HCT116 (cell line): ENCODE data around the gene TAF1C. TPM values are rescaled to one million over a fixed set of nuclear protein-coding genes. Genes with fewer than 3 reads are reported as not detected.

Source experiments
- ATAC-seq: fragments of 200-7000 bp; cut with Tn5 transposase; 2 replicates; pipeline ENCODE4 v1.9.1; 2020; ENCODE audit warnings: mild to moderate bottlenecking, moderate library complexity
- BruUV-seq: library from RNA; stranded (reverse); fragments of 400-500 nt; replicated peaks from 2 replicates; lab custom pipeline; 2021; lab: Mats Ljungman, UMichigan
- CTCF ChIA-PET: fragments of 300-600 bp; sonication (Branson Sonifier 250); formaldehyde crosslinking; loops from one replicate; lab custom pipeline; 2021; ENCODE audit warnings: antibody characterized with exemption; lab: Charles Lee
- POLR2A ChIA-PET: fragments of 300-600, 350-600 bp; sonication (Branson Sonifier 250); formaldehyde crosslinking; loops from one replicate; lab custom pipeline; 2021; ENCODE audit warnings: antibody characterized with exemption; lab: Charles Lee
- RAD21 ChIA-PET, 2 experiments: fragments of 300-600 bp; sonication (Branson Sonifier 250); formaldehyde crosslinking; loops; one replicate each; lab custom pipeline; 2023; ENCODE audit warnings: low total read pairs in 2 of 2; ENCODE audit not compliant: uncharacterized antibody in 2 of 2, unreplicated experiment in 2 of 2, low non-redundant PET in 1 of 2; lab: Charles Lee
- DNase-seq: peaks from one replicate; pipeline ENCODE4 v3.0.0-alpha.2; 2010; ENCODE audit warnings: low read depth, low spot score
- H2AFZ ChIP-seq: fragments of 200-600 bp; shearing (Covaris generic), sonication (generic); 2 replicates; pipeline ENCODE4 v1.6.1; 2017; ENCODE audit warnings: low read depth, mixed run types, mixed read lengths, antibody characterized with exemption, low read length; ENCODE audit not compliant: poor library complexity, severe bottlenecking
- H3K27ac ChIP-seq: 2 replicates; pipeline ENCODE4 v1.5.1; 2012; ENCODE audit warnings: low read depth, low read length
- H3K27me3 ChIP-seq: fragments of 200-600 bp; sonication (generic); 2 replicates; pipeline ENCODE4 v1.6.1; 2016; ENCODE audit warnings: mixed run types, low read length, mixed read lengths; ENCODE audit not compliant: insufficient read depth
- H3K36me3 ChIP-seq, 2 experiments: fragments of 200-500 bp in 1 of 2; fragments of 200-600 bp in 1 of 2; sonication (Bioruptor generic) in 1 of 2; sonication (generic) in 1 of 2; 2 replicates each; pipeline versions ENCODE4 v1.5.1 to v1.6.1; 2014 to 2016; ENCODE audit warnings: low read length in 2 of 2, inconsistent platforms in 1 of 2, mixed read lengths in 1 of 2, mixed run types in 1 of 2; ENCODE audit not compliant: insufficient read depth in 2 of 2, control insufficient read depth in 1 of 2
- H3K4me1 ChIP-seq, 2 experiments: fragments of 200-600 bp in 1 of 2; sonication (generic) in 1 of 2; 2 replicates each; pipeline versions ENCODE4 v1.5.1 to v1.6.1; 2012 to 2017; ENCODE audit warnings: low read length in 2 of 2, inconsistent platforms in 1 of 2, mild to moderate bottlenecking in 1 of 2, mixed read lengths in 1 of 2, mixed run types in 1 of 2, moderate library complexity in 1 of 2; ENCODE audit not compliant: insufficient read depth in 2 of 2, control insufficient read depth in 1 of 2
- H3K4me2 ChIP-seq: fragments of 200-600 bp; sonication (generic); 2 replicates; pipeline ENCODE4 v1.6.1; 2017; ENCODE audit warnings: mixed run types, low read length, mixed read lengths
- H3K4me3 ChIP-seq, 2 experiments: fragments of 200-600 bp in 1 of 2; sonication (generic) in 1 of 2; replicated peaks in 1 of 2; 2 replicates each; pipeline ENCODE4 v1.5.1; 2011 to 2016; ENCODE audit warnings: low read length in 2 of 2, control low read depth in 1 of 2, low read depth in 1 of 2, mild to moderate bottlenecking in 1 of 2, mixed read lengths in 1 of 2, mixed run types in 1 of 2
- H3K79me2 ChIP-seq: fragments of 200-600 bp; sonication (generic); 2 replicates; pipeline ENCODE4 v1.6.1; 2017; ENCODE audit warnings: mild to moderate bottlenecking, mixed run types, low read length, moderate library complexity, mixed read lengths; ENCODE audit not compliant: insufficient read depth
- H3K9ac ChIP-seq: fragments of 200-600 bp; sonication (generic); 2 replicates; pipeline ENCODE4 v1.6.1; 2016; ENCODE audit warnings: low read length, mixed read lengths
- H3K9me2 ChIP-seq: fragments of 200-600 bp; sonication (generic), shearing (Covaris generic); 2 replicates; pipeline ENCODE4 v1.6.1; 2017; ENCODE audit warnings: mixed run types, mild to moderate bottlenecking, moderate library complexity; ENCODE audit not compliant: insufficient read depth
- H3K9me3 ChIP-seq, 2 experiments: fragments of 200-500 bp in 1 of 2; fragments of 200-600 bp in 1 of 2; sonication (Bioruptor generic) in 1 of 2; sonication (generic) in 1 of 2; 2 replicates each; pipeline ENCODE4 v1.6.1; 2014 to 2017; ENCODE audit warnings: low read length in 2 of 2, mixed read lengths in 2 of 2, inconsistent platforms in 1 of 2, low read depth in 1 of 2, mild to moderate bottlenecking in 1 of 2, mixed run types in 1 of 2, moderate library complexity in 1 of 2; ENCODE audit not compliant: control insufficient read depth in 1 of 2, insufficient read depth in 1 of 2
- H4K20me1 ChIP-seq: fragments of 200-600 bp; sonication (generic), shearing (Covaris generic); 2 replicates; pipeline ENCODE4 v1.6.1; 2017; ENCODE audit warnings: mixed run types, mild to moderate bottlenecking, moderate library complexity; ENCODE audit not compliant: insufficient read depth
- CEBPB ChIP-seq: IDR thresholded peaks from 2 replicates; pipeline ENCODE4 v1.6.1; 2012; ENCODE audit warnings: low read depth
- ELF1 ChIP-seq: IDR thresholded peaks from 2 replicates; pipeline ENCODE4 v1.6.1; 2012; ENCODE audit warnings: low read depth, borderline replicate concordance
- EZH2phosphoT487 ChIP-seq: fragments of 200-600 bp; IDR thresholded peaks from 2 replicates; pipeline ENCODE4 v1.6.1; 2018; ENCODE audit warnings: antibody characterized with exemption, borderline replicate concordance
- JUND ChIP-seq: IDR thresholded peaks from 2 replicates; pipeline ENCODE4 v1.6.1; 2012
- POLR2AphosphoS5 ChIP-seq: IDR thresholded peaks from 2 replicates; pipeline ENCODE4 v1.6.1; 2011; ENCODE audit warnings: mild to moderate bottlenecking, low read depth, low read length, moderate library complexity
- RAD21 ChIP-seq: IDR thresholded peaks from 2 replicates; pipeline ENCODE4 v1.6.1; 2012; ENCODE audit warnings: low read depth, mild to moderate bottlenecking
- REST ChIP-seq: IDR thresholded peaks from 2 replicates; pipeline ENCODE4 v1.6.1; 2012; ENCODE audit warnings: low read depth
- SIN3A ChIP-seq: IDR thresholded peaks from 2 replicates; pipeline ENCODE4 v1.6.1; 2012; ENCODE audit warnings: low read depth
- SP1 ChIP-seq: IDR thresholded peaks from 2 replicates; pipeline ENCODE4 v1.6.1; 2012; ENCODE audit warnings: low read depth
- YY1 ChIP-seq: IDR thresholded peaks from 2 replicates; pipeline ENCODE4 v1.6.1; 2011; ENCODE audit warnings: low read length, low read depth, moderate library complexity, mild to moderate bottlenecking; ENCODE audit not compliant: insufficient replicate concordance; ENCODE audit errors: extremely low read depth
- ZNF274 ChIP-seq: fragments of 200-500 bp; sonication (Bioruptor generic); IDR thresholded peaks from 2 replicates; pipeline ENCODE4 v1.6.1; 2014; ENCODE audit warnings: mild to moderate bottlenecking, low read depth, low read length, inconsistent platforms
- intact Hi-C: fragments of 100-400 bp; cut with micrococcal nuclease; formaldehyde crosslinking; loops from 2 replicates; pipeline ENCODE4 v1.10.0; 2022
- total RNA-seq: library from RNA; stranded (reverse); gene quantifications from one replicate; pipeline ENCODE4 v1.2.1, GENCODE V29; 2021; ENCODE audit not compliant: unreplicated experiment

The TAF1C gene
- total RNA-seq, 1 experiment from 2014 or later: 76.3 TPM

- TF ChIP-seq REST (no peak), ZNF274 (no peak), POLR2AphosphoS5 (no peak), ELF1 (no peak), SP1 (no peak), SIN3A (no peak), RAD21 (no peak)
These were observed 31.1 kb downstream of the TAF1C start (continued) for GRCh38 chr16:84155771-84156170.

- BruUV-seq: no TSS peak
- Histone ChIP-seq H3K4me2 (no peak overlapping the region), H3K79me2 (no peaks in the 10 kb centered on the region), H3K9me2 (no peaks in the 10 kb centered on the region), H3K27ac (no peak overlapping the region), H3K36me3 (no peaks in the 10 kb centered on the region), H3K4me3 (no peak overlapping the region), H3K9me3 (no peaks in the 10 kb centered on the region; a peak in 1 of 4 replicates), H4K20me1 (no peaks in the 10 kb centered on the region), H3K27me3 (peaks cover 7% of the 10 kb centered on the region; the same call in 1 of the 2 replicates), H2AFZ (no peak overlapping the region), H3K4me1 (peaks cover 0 to 10% of the 10 kb centered on the region in 2 experiments; a peak in 2 of 4 replicates), H3K9ac (no peak overlapping the region)
- ChIA-PET RAD21 (no interaction called here), POLR2A (no interaction called here), CTCF (interaction anchor here (1.8 kb wide), 1 partner anchor 32 kb away, joined by 8 read pairs; the partner anchor contains the start of gene TAF1C)
- ATAC-seq: no peak
- TF ChIP-seq JUND (no peak), CEBPB (no peak), YY1 (no peak), REST (no peak), EZH2phosphoT487 (no peak), POLR2AphosphoS5 (no peak)
- intact Hi-C loops: no loop called here
- no peak for DNase-seq
These were observed 31.6 kb downstream of the TAF1C start for GRCh38 chr16:84155226-84155625.
